IMR-90 (cell line): ENCODE results near the gene ATP5F1D.

Experiments used
- BHLHE40 ChIP-seq: fragments of 150-350 bp; IDR thresholded peaks from 2 replicates; pipeline ENCODE4 v1.6.1; 2016; ENCODE audit warnings: mild to moderate bottlenecking, low read depth, low read length
- CEBPB ChIP-seq: IDR thresholded peaks from 2 replicates; pipeline ENCODE4 v1.6.1; 2012; ENCODE audit warnings: low read depth, low read length, improper control_type of control experiment
- CHD1 ChIP-seq: IDR thresholded peaks from 2 replicates; pipeline ENCODE4 v1.6.1; 2012; ENCODE audit warnings: low read depth, low read length, improper control_type of control experiment
- CTCF ChIP-seq: conservative IDR thresholded peaks from 2 replicates; pipeline ENCODE4 v1.5.1; 2012; ENCODE audit warnings: mild to moderate bottlenecking, low read depth, low read length, improper control_type of control experiment
- ELK1 ChIP-seq: fragments of 150-350 bp; IDR thresholded peaks from 2 replicates; pipeline ENCODE4 v1.6.1; 2016; ENCODE audit warnings: low read depth, mild to moderate bottlenecking, low read length, moderate library complexity, borderline replicate concordance
- MAFK ChIP-seq: IDR thresholded peaks from 2 replicates; pipeline ENCODE4 v1.6.1; 2012; ENCODE audit warnings: low read depth, low read length, improper control_type of control experiment
- MAZ ChIP-seq: IDR thresholded peaks from 2 replicates; pipeline ENCODE4 v1.6.1; 2012; ENCODE audit warnings: low read depth, mild to moderate bottlenecking, low read length, improper control_type of control experiment, moderate library complexity, borderline replicate concordance
- MXI1 ChIP-seq: IDR thresholded peaks from 2 replicates; pipeline ENCODE4 v1.6.1; 2012; ENCODE audit warnings: low read depth, mild to moderate bottlenecking, low read length, moderate library complexity, borderline replicate concordance
- POLR2A ChIP-seq: IDR thresholded peaks from 2 replicates; pipeline ENCODE4 v1.6.1; 2012; ENCODE audit warnings: mild to moderate bottlenecking, low read depth, low read length
- RAD21 ChIP-seq: IDR thresholded peaks from 2 replicates; pipeline ENCODE4 v1.6.1; 2012; ENCODE audit warnings: low read length, improper control_type of control experiment
- RCOR1 ChIP-seq: IDR thresholded peaks from 2 replicates; pipeline ENCODE4 v1.6.1; 2012; ENCODE audit warnings: mild to moderate bottlenecking, low read length, improper control_type of control experiment; ENCODE audit not compliant: insufficient replicate concordance
- RFX5 ChIP-seq: IDR thresholded peaks from 2 replicates; pipeline ENCODE4 v1.8.0; 2012; ENCODE audit warnings: low read depth, mild to moderate bottlenecking, low read length, moderate library complexity
- SMC3 ChIP-seq: fragments of 150-350 bp; IDR thresholded peaks from 2 replicates; pipeline ENCODE4 v1.6.1; 2016; ENCODE audit warnings: low read depth, mild to moderate bottlenecking, antibody characterized with exemption, low read length, moderate library complexity
- USF2 ChIP-seq: fragments of 150-350 bp; IDR thresholded peaks from 2 replicates; pipeline ENCODE4 v1.6.1; 2017; ENCODE audit warnings: mild to moderate bottlenecking, antibody characterized with exemption, low read length, low read depth

GRCh38 chr19:1293782-1294604, 52.4 kb downstream of the ATP5F1D start:
- TF ChIP-seq CTCF = no peak
- no peak for TF ChIP-seq POLR2A
- TF ChIP-seq MXI1 = no peak
- TF ChIP-seq RAD21 = no peak
- no peak for TF ChIP-seq MAZ
- no peak for TF ChIP-seq BHLHE40
- TF ChIP-seq ELK1 = no peak
- no peak for TF ChIP-seq CEBPB
- no peak for TF ChIP-seq MAFK
- no peak for TF ChIP-seq RCOR1
- TF ChIP-seq USF2 = no peak
- no peak for TF ChIP-seq RFX5
- no peak for TF ChIP-seq CHD1
- no peak for TF ChIP-seq SMC3
